Ecto neural progenitor cell (in vitro differentiated cells): ENCODE data around the gene ZNF445.
"Not testable (repeated sequence)": the region's sequence is repeated elsewhere in the genome, so short reads cannot be mapped to it uniquely, and the experiment has no call there.

ENCODE experiments used
- DNase-seq: peaks from one replicate; pipeline ENCODE4 v3.0.0-alpha.2; 2018; ENCODE audit warnings: low spot score

Gene ZNF445

DNA sequence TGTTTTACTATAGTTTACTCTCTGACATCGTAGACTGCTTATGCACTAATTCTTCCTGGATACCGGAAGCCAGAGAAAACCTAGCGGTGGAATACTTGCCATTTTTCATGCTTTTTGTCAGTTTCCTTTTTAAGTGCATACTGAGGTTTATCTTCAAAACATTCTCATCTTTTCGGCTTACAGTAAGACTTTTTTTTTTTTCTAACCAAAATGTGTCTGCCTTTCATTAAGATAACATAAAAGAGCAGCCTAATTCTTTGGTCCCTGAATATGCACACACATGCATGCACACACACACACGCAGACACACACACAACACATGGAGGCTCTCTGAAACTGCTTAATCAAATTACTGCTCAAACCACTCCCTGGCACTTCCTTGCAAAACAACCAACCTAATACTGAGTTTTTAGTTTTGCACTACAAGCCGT lies 1.3 kb downstream of the ZNF445 start:
- no peak for DNase-seq

DNA sequence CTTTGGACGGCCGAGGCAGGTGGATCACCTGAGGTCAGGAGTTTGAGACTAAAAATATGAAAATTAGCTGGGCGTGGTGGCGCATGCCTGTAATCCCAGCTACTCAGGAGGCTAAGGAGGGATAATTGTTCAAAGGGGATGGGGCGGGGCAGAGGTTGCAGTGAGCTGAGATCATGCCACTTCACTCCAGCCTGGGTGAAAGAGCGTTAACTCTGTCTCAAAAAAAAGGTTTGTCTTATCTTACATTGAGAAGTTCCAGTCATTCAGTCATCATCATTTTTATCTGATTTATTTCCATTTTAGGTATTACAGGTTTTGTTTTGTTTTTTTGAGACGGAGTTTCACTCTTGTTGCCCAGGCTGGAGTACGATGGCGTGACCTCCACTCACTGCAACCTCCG lies 2.6 kb downstream of the ZNF445 start:
- DNase-seq = not testable (repeated sequence)

DNA sequence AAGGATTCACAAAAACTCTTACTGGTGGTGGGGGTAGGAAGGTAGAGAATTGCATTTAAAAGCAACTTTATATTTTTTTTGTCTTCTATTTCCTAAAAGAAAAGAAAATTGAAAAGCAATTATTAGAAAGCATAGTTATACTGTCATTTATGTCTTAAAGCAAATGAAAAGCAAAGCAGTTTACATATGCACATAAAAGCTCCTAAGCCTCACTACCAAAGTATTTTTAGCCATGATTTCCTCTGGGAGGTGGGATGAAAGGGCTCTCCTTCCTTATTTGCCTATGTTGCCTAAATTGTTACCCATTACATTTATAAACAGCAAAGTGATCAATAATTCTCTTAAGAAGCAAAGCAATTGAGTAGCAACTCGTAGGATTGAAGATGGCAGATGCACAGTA lies 7.0 kb downstream of the ZNF445 start:
- no peak for DNase-seq

DNA sequence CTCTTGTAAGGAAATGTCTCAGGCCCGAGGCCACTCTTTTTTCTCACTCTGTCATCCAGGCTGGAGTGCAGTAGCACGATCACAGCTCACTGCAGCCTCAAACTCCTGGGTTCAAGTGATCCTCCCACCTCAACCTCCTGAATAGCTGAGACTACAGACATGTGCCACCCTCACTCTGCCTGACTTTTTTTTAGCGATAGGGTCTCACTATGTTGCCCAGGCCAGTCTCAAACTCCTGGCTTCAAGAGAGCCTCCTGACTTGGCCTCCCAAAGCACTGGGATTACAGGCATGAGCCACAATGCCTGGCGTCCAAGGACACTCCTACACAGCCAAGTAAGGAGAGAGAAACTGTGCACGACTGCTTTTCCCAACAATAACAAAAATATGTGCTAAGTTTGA lies 7.6 kb downstream of the ZNF445 start:
- no peak for DNase-seq

DNA sequence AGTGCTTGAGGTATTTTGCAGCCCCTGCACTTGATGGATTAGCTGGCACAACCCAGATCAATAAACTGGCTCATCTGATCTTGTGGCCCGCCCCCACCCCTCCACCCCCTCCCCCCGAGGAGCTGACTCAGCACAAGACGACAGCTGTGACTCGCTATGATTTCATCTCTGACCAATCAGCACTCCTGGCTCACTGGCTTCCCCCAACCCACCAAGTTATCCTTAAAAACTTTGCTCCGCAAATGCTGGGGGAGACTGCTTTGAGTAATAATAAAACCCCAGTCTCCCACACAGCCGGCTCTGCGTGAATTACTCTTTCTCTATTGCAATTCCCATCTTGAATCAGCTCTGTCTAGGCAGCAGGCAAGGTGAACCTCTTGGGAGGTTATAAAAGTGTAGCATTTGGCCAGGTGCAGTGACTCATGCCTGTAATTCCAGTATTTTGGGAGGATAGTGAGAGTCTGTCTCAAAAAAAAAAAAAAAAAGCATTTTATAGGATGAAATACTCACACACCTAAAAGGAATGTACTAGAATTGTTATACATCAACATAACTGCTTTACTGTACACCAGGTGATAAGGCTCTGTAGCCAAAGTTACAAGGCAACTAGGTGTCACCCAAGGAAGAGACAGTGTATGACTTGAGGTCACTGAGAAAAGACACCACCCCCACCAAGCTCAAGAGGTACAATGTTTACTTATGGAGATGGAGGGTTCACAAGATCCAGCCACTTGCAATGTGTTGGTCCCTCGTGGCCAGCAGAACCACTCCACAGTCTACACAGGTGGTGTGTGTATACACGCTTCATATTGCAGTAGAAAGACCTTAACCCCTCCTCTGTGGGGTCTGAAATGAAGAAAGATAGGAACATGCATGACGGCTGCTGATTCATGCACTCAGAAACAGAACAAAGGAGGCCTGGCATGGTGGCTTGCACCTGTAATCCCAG lies 8.6 kb downstream of the ZNF445 start:
- no peak for DNase-seq

DNA sequence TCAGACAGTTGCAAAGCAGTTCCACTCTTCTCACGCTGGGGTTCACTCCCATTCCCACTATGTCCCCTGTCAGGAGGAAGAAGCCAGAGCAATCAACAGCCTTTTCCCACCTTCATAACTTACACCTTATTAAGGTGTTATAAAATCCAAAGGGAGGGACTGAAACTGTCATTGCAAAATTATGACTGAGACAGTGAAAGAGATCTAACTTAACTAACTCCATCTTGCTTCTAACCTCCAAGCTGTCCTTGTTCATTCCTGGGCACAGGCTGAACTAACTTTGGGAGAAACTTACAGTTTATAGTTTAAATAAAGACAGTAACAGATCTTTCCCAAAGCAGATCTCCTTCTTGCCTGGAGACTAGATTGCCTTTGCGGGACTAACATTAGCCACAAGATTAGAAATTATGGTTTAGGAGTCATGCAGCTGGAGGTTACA lies 9.4 kb downstream of the ZNF445 start:
- DNase-seq = not testable (repeated sequence)

DNA sequence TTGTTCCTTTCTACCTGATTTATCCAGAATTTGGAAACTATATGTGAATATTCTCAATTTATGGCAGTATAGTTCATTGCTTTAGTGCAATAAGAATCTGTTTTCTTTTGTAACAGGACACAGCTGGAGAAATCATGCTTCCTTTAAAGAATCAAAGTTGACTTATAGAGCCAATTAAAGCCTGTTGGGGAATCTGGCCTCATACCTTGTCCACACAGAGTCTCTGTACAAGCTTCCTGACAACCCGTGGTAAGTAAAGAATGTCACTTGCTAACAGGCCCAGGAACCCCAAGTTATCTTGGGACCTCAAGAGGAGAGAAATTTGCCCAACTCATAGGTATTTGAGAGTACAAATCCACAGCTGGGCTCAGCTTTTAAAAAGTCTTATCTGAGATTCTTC lies 10.2 kb downstream of the ZNF445 start:
- DNase-seq = no peak

DNA sequence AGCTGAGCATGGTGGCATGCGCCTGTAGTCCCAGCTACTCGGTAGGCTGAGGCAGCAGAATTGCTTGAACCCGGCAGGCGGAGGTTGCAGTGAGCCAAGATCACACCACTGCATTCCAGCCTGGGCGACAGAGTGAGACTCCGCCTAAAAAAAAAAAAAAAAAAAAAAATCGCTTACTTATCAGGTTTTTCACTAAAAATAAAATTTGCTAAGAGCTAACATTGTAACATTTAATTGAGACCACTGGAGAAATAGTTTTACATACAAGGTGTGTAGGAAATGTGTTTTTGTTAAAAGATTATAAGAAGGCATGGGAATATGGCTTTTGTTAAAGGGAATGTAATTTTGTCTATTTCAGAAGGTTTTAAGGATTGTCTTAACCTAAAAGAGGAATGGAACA lies 12.6 kb downstream of the ZNF445 start:
- not testable (repeated sequence) for DNase-seq

DNA sequence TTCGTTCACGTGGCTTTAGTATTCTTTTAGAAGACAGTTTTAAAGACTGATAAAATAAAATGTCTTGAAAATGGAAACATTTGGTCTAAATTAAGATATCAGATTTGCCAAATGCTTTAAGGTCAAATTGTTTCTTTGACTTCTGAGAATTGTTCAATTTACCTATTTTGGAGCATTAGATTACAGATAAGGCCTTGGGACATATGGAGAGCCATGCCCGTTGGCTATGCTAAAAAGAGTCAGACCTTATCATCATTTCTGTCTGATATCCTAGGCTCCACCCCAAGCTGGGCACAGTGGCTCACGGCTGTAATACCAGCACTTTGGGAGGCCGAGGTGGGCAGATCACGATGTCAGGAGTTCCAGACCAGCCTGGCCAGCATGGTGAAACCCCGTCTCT lies 13.0 kb downstream of the ZNF445 start:
- DNase-seq = no peak

DNA sequence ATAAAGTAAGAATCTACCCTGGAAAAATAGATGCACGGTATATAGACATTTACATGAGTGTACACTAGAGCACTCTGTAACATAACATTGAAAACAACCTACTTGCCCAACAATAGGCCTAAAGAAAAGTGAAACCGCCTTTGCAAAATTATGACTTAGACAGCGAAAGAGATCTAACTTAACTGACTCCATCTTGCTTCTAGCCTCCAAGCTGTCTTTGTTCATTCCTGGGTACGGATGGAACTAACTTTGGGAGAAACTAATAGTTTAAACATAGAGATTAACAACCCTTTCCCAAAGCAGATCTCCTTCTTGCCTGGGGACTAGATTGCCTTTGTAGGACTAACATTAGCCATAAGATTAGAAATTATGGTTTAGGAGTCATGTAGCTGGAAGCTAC lies 17.4 kb downstream of the ZNF445 start:
- not testable (repeated sequence) for DNase-seq

DNA sequence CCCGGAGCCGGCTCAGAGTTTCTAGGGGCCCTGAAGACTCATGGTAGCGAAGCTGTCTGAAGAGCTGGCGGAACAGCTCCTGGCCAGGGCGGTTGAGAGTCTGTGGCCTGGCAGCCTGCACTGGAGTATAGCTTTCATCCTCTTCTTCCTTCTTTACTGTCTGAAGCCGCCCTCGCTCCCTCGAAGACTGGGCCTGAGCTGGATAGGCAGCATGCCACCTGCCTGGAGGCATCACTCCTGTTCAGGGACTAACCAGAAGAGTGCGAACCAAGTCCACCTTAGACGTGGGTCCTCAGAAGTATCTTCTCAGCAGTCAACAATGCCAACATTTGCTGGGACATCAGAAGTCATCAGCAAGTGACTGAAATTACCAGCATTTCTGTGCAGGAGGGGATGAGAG lies 22.2 kb downstream of the ZNF445 start:
- DNase-seq = no peak

DNA sequence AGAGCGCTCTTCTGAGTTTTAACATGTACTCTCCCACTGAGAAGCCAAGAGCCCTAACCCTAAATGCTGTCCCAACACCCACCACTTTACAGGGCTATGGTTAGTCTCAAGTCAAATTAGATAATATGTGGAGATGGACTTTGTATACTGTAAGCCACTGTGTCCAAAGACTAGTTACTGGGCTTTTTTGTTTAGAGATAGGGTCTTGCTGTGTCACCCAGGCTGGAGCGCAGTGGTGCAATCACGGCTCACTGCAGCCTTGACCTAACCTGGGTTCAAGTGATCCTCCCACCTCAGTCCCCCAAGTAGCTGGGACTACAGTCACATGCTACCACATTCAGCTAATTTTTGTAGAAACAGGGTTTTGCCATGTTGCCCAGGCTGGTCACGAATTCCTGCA lies 23.2 kb downstream of the ZNF445 start:
- DNase-seq = no peak

DNA sequence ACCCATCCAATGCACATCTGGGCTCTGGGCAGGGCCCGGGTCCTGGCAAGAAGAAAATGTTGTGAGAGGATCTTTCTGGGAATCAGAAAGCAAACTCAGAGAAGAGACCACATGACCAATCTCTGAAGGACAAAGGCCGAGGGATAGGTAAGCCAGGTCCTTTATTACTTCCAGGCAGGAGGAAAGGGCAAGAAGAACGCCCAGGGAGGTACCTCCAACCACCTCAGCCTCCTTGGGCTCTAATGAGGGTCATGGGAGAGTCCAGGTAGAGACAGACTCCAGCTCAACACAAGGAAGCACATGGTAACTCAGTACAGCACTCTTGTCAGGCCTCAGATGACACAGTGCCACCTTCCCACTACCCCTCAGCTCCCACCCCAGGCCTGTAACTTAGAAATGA lies 26.0 kb downstream of the ZNF445 start:
- DNase-seq = no peak

DNA sequence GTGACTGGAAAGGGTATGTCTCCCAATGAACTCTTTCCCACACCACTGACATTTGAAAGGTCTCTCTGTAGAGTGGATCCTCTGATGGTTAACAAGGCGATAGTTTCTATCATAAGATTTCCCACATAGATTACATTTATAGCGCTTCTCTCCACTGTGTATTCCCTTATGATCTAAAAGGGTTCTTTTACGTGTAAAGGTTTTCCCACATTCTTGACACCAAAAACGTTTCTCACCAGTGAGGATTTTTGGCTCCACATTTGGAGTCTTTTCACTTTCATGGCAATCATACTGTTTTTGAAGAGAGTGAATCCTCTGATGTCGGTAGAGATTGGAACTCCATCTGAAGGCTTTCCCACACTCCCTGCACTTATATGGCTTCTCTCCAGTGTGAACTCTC lies 30.5 kb downstream of the ZNF445 start:
- no peak for DNase-seq

DNA sequence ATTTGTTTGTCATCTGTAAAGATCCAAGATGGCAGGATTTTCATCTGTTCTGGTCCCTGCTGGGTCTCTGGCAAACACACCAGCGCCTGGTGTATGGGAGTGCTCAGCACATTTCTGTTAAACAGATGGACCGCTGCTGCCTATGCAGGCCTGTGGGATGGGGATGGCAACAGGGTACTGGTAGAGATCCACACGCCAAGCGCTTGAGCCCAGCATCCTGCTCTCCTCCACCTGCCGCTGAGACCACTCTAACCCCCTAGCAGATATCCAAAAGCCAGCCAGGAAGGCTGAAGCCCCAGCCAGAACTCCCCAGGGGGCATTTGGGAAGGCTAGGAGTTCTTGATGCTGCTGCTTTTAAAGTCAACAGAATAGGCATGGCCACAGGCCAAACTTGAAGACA lies 31.7 kb downstream of the ZNF445 start:
- no peak for DNase-seq

DNA sequence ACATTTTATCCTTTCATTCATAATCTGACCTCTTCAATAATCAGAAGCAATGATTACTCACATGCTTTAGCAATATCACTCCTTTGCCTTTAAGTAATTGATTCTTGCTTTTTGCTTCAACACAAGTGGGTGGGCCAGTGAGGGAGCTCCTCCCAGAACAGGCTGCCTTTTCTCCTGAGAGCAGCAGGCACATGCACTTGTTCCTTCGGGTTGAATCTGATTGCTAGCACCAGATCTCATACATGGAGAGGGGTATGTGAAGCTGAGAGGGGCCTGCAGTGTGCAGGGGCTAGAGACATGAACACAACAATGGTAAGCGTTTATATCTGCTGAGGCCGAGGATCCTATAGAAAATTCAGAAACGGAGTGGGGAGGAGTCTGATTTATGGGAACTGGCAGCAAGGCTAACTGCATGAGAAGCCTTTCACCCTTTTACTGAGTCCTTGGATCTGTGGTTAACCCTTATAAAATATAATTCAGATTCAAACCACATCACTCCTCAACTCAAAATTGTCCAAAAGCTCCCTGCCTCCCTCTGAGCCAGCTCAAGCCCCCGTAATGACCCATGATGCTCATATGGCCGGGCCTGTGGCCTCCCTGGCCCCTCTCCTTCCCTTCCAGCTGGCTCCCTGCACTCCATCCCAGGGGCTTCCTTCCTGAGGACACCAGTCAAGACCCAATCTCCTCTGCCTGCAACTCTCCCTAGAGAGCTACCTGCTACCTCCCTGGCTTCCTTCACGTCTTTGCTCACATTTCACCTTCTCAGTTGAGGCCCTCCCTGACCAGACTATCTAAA lies 32.4 kb downstream of the ZNF445 start:
- no peak for DNase-seq

DNA sequence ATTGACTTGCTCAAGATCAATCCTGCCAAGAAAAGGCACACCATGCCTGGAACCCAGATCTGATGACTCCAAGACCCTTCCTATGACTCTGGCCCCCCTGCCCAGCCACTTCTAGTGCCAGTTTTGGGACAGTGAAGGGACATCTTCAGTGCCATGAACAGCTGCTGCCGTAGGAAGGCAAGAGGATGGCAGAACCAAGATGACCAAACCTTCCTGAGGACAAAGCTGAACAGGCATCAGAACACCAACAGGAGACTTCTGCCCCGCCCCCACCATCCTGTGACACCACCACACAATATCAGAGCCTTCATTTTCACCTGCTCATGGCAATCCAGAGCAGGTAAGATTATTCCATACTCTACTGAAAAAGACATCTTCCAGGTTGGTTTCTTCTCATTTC lies 33.0 kb downstream of the ZNF445 start:
- DNase-seq = no peak

DNA sequence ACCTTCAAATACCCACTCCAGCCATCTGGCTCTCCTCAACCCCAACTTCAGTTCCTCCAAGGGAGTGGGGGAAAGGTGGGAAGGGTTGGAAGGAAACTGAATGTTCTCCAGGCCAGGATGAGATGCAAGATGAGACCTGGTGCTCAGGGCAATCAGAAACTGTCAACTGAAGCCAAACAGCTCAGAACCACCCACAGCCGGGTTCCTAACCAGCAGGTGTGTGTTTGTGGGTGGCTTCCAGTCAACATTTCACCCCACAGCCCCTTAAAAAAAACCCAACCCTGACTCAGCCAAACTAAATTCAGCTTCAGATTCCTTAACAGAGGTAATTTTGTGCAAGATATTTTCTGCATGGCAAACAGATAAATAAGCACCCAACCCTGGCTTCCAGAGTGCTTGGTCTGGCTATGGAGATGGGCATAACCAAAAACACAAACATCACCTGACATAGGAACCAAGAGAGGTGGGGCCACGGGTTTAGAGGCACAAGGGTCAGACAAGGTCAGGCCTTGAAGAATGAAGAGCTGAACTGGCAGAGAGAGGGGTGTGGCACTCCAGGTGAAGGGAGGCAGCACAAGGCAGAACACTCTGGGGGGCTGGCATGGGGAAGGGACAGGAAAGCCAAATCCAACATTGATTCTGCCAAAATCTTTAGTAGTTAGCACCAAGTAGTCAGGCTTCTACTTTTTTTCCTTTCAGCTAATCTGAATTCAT lies 34.7 kb downstream of the ZNF445 start:
- no peak for DNase-seq

DNA sequence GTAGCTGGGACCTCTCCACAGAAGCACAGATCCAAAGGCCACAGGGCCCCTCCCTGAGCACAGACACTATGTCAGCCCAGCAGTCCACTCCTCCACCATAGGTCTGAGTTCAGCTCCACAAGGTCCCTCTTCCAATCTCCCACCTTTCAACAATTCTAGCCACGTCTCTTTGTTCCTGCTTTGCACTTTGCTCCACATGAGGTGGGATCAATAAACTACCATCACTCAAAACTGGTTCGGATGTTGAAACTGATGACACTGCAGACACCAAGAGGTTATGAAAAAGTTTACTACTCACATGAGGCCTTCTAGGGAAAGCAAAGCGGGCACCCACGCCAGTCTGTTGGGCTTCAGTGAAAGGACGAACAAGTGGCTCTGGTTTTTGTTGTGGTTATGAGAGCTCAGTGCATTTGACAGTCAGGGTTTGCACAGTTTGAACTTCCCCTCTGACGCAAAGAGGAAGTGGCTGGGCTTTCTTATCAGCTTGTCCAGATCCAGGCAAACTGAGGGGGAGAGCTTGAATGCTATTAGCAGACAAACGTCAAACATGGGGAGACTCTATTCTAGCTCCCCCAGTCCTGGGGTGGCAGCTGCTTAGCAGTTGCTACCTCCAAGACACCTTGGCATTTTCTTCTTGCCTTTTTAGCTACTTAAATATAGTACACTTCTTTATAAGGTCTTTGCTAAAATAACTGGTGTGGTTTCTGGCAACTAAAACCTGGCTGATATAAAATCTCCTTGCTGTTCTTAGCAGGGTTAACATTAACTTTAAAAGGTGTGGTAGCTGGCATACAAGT lies 37.8 kb downstream of the ZNF445 start:
- DNase-seq = no peak

DNA sequence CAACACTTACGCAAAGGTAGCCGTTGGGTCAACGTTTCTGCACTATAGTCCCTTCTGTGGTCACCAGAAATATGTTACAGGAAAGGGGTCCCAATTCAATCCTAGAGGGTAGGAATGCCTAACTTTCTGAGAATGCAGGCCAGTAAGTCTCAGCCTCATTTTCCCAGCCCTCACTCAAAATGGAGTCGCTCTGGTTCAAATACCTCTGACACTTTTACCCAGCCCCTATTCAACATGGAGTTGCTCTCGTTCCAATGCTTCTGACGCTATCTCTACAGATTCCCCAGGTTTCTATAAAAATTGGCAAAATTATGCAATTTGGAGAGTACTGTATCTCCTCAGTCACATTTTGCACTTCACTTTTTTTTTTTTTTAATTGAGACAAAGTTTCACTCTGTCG lies 39.7 kb downstream of the ZNF445 start:
- DNase-seq = no peak

DNA sequence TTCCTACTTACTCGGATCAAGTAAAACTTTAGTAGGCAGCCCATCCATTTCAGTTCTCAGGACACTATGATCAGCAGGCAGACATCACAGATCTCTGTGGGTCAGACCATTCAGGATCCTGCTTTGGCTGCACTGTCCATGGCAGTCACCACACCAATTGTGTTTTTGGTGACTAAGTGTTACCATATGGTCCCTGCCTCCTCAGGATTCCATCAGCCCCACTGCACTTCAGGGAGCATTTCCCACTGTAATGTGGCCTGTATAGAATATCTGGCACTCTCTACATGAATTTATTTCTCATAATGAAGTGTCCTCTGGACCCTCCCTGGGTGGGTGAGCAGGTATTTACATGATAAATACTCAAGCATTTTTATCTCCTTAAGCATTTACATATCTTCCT lies 41.3 kb downstream of the ZNF445 start:
- no peak for DNase-seq
